OCI-LY3 (cell line): Measurements from ENCODE around the gene TNKS2.

Source experiments
- EZH2phosphoT487 ChIP-seq: fragments of 200-600 bp; shearing (Covaris generic); IDR thresholded peaks from 2 replicates; pipeline ENCODE4 v1.6.1; 2018; ENCODE audit warnings: antibody characterized with exemption, mixed run types, low read depth
- TF ChIP-seq, protein P1 (sequence below): fragments of 200-600, 300-600 bp; sonication (generic); IDR thresholded peaks from 2 replicates; pipeline ENCODE4 v1.5.1; 2014; ENCODE audit warnings: antibody characterized with exemption, low read length, low read depth

DNA sequence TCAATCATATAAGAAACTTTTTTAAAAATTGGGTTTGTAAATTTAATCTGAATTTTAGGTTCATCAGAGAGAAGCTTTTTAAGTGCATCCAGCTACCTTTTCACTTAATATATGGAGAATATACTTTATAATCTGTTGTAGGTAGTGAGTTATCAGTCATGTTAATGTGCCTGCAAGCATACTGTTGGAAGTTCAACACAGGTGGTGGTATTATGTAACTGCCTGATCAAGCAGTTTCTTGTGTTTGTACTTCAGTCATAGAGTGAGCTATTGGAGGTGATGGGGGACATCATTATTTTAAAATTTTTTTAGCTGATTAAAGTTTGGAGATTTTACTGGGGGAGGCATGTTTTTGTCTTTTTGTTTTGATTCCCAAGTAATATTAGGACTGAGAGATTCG lies 2.5 kb downstream of the TNKS2 start:
- TF ChIP-seq, protein P1, sequence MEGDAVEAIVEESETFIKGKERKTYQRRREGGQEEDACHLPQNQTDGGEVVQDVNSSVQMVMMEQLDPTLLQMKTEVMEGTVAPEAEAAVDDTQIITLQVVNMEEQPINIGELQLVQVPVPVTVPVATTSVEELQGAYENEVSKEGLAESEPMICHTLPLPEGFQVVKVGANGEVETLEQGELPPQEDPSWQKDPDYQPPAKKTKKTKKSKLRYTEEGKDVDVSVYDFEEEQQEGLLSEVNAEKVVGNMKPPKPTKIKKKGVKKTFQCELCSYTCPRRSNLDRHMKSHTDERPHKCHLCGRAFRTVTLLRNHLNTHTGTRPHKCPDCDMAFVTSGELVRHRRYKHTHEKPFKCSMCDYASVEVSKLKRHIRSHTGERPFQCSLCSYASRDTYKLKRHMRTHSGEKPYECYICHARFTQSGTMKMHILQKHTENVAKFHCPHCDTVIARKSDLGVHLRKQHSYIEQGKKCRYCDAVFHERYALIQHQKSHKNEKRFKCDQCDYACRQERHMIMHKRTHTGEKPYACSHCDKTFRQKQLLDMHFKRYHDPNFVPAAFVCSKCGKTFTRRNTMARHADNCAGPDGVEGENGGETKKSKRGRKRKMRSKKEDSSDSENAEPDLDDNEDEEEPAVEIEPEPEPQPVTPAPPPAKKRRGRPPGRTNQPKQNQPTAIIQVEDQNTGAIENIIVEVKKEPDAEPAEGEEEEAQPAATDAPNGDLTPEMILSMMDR: no peak
- no peak for TF ChIP-seq EZH2phosphoT487
